Measurements from ENCODE around the gene KCNJ14. TPM values are rescaled to one million over a fixed set of nuclear protein-coding genes. Genes with fewer than 3 reads are reported as not detected.

KCNJ14 gene
- total RNA-seq, 3 donors from 2014 or later (not counting 1 experiment from before 2014, with no cell fraction given), result 0.77 to 1.2 (median 0.85) TPM

- no peak overlapping the region for H3K4me3 Mint-ChIP-seq
- 8% methylated on average over 8 of the region's 8 CpGs for WGBS (ENCODE audit: insufficient coverage)
- peaks cover 0 to 11% of the 10 kb centered on the region in 2 donors for H3K27me3 Mint-ChIP-seq (ENCODE audit: low read depth in 2 of 2)
- ATAC-seq, result no peak
- no peak overlapping the region for H3K4me3 ChIP-seq (ENCODE audit: low read length)
- intact Hi-C loops (cut with micrococcal nuclease), result no loop called here
- no peak overlapping the region for H3K27ac ChIP-seq (ENCODE audit: low read length)
- no peak overlapping the region for H3K27ac Mint-ChIP-seq
- H3K4me1 ChIP-seq (ENCODE audit: control insufficient read depth, insufficient read depth, low read length), result no peaks in the 10 kb centered on the region
- H3K9me3 ChIP-seq (ENCODE audit: control insufficient read depth, insufficient read depth, low read length), result no peaks in the 10 kb centered on the region
- DNase-seq, result no peak
- no peaks in the 10 kb centered on the region for H3K9me3 Mint-ChIP-seq
- no peaks in the 10 kb centered on the region for H3K36me3 ChIP-seq (ENCODE audit: control insufficient read depth, insufficient read depth, low read length)
- H3K36me3 Mint-ChIP-seq, result no peaks in the 10 kb centered on the region
- TF ChIP-seq CTCF (IDR thresholded peaks at IDR 0.05), result no peak
- no peaks in the 10 kb centered on the region for H3K27me3 ChIP-seq (ENCODE audit: control insufficient read depth, insufficient read depth, low read length)
- peaks cover 5 to 6% of the 10 kb centered on the region in 2 donors for H3K4me1 Mint-ChIP-seq
Measured at GRCh38 chr19:48424694-48425219, 30.6 kb upstream of the KCNJ14 start.

GRCh38 chr19:48428670-48429069 lies 26.7 kb upstream of the KCNJ14 start:
- H3K36me3 Mint-ChIP-seq, result no peaks in the 10 kb centered on the region
- Histone ChIP-seq H3K27me3 (ENCODE audit: control insufficient read depth, insufficient read depth, low read length) (no peaks in the 10 kb centered on the region), H3K4me1 (ENCODE audit: control insufficient read depth, insufficient read depth, low read length) (no peaks in the 10 kb centered on the region), H3K9me3 (ENCODE audit: control insufficient read depth, insufficient read depth, low read length) (no peaks in the 10 kb centered on the region), H3K27ac (ENCODE audit: low read length) (no peak overlapping the region), H3K36me3 (ENCODE audit: control insufficient read depth, insufficient read depth, low read length) (no peaks in the 10 kb centered on the region), H3K4me3 (ENCODE audit: low read length) (no peak overlapping the region)
- H3K9me3 Mint-ChIP-seq, result no peaks in the 10 kb centered on the region
- intact Hi-C loops (cut with micrococcal nuclease), result no loop called here
- DNase-seq (no peak), ATAC-seq (no peak)
- H3K27me3 Mint-ChIP-seq (ENCODE audit: low read depth in 2 of 2), result peaks cover 0 to 6% of the 10 kb centered on the region in 2 donors
- TF ChIP-seq CTCF (IDR thresholded peaks at IDR 0.05), result no peak
- no peak overlapping the region for H3K27ac Mint-ChIP-seq
- H3K4me1 Mint-ChIP-seq, result peaks cover 5 to 6% of the 10 kb centered on the region in 2 donors
- no peak overlapping the region for H3K4me3 Mint-ChIP-seq
- no CpG with 5 or more reads among the region's 1 CpG for whole genome bisulfite sequencing (ENCODE audit: insufficient coverage)

GRCh38 chr19:48433337-48433736 lies 22.0 kb upstream of the KCNJ14 start:
- no peak overlapping the region for H3K4me3 Mint-ChIP-seq
- no peak for DNase-seq

More at GRCh38 chr19:48433337-48433736, 22.0 kb upstream of the KCNJ14 start:
- intact Hi-C loops (cut with micrococcal nuclease), result no loop called here
- H3K36me3 Mint-ChIP-seq, result no peaks in the 10 kb centered on the region
- H3K27me3 ChIP-seq (ENCODE audit: control insufficient read depth, insufficient read depth, low read length), result no peaks in the 10 kb centered on the region
- WGBS (ENCODE audit: insufficient coverage), result 69% methylated on average over 7 of the region's 8 CpGs
- no peaks in the 10 kb centered on the region for H3K9me3 ChIP-seq (ENCODE audit: control insufficient read depth, insufficient read depth, low read length)
- peaks cover 10 to 24% of the 10 kb centered on the region in 2 donors for H3K27me3 Mint-ChIP-seq (ENCODE audit: low read depth in 2 of 2)
- no peak for ATAC-seq
- H3K36me3 ChIP-seq (ENCODE audit: control insufficient read depth, insufficient read depth, low read length), result no peaks in the 10 kb centered on the region
- H3K27ac Mint-ChIP-seq, result no peak overlapping the region
- H3K4me1 ChIP-seq (ENCODE audit: control insufficient read depth, insufficient read depth, low read length), result no peaks in the 10 kb centered on the region
- TF ChIP-seq CTCF (IDR thresholded peaks at IDR 0.05), result no peak
- H3K4me3 ChIP-seq (ENCODE audit: low read length), result no peak overlapping the region
- H3K4me1 Mint-ChIP-seq, result no peaks in the 10 kb centered on the region
- no peak overlapping the region for H3K27ac ChIP-seq (ENCODE audit: low read length)
- H3K9me3 Mint-ChIP-seq, result no peaks in the 10 kb centered on the region

Measured in natural killer cell (primary cell).